HFFc6 (cell line): ENCODE results near the gene FLYWCH2. TPM values are rescaled to one million over a fixed set of nuclear protein-coding genes. Genes with fewer than 3 reads are reported as not detected.
A peak's percentile ranks its signal among the peaks of the same experiment; 100 is the strongest.

Source experiments
- DNase-seq: peaks from one replicate; pipeline ENCODE4 v3.0.0-alpha.2; 2018
- H3K27ac Mint-ChIP-seq: 2 replicates; pipeline ENCODE4 v1.8.0; 2020; ENCODE audit warnings: mild to moderate bottlenecking, mixed read lengths
- H3K27me3 Mint-ChIP-seq: 2 replicates; pipeline ENCODE4 v1.8.0; 2021; ENCODE audit warnings: mild to moderate bottlenecking, moderate library complexity, mixed read lengths; ENCODE audit not compliant: insufficient read depth
- H3K36me3 Mint-ChIP-seq: 2 replicates; pipeline ENCODE4 v1.8.0; 2021; ENCODE audit warnings: low read depth, mixed read lengths
- H3K4me1 Mint-ChIP-seq: 2 replicates; pipeline ENCODE4 v1.8.0; 2020; ENCODE audit warnings: low read depth, mixed read lengths
- H3K4me3 Mint-ChIP-seq: 2 replicates; pipeline ENCODE4 v1.8.0; 2020; ENCODE audit warnings: mild to moderate bottlenecking, moderate library complexity, mixed read lengths
- H3K9me3 Mint-ChIP-seq: 2 replicates; pipeline ENCODE4 v1.8.0; 2020; ENCODE audit warnings: mild to moderate bottlenecking, mixed read lengths
- CTCF ChIP-seq: fragments of 200-600 bp; sonication (generic); IDR thresholded peaks from 2 replicates; pipeline ENCODE4 v1.5.0; 2021; ENCODE audit warnings: antibody characterized with exemption, mild to moderate bottlenecking
- total RNA-seq, 6 experiments: library from RNA; stranded (reverse); fragmentation: NEBNext Ultra II Directional; extraction: Animal tissue kit (Norgen Biotek cat#: 25700); gene quantifications; 2 replicates in 1 of 6; 3 replicates in 5 of 6; pipeline ENCODE4 v1.2.3, GENCODE V29; 2021

FLYWCH2 gene
- total RNA-seq, 6 experiments from 2014 or later, result 24.5 to 29.3 (median 26.1) TPM

- DNase-seq, result no peak
- H3K27ac Mint-ChIP-seq, result peak overlapping the region; percentile 51
- peak overlapping the region; percentile 8 for H3K4me3 Mint-ChIP-seq
- 0 out of 2 replicates have a peak, but pooled peaks cover 4% of the 10 kb centered on the region for H3K36me3 Mint-ChIP-seq
- peaks cover 47% of the 10 kb centered on the region for H3K4me1 Mint-ChIP-seq
- H3K27me3 Mint-ChIP-seq, result no peaks in the 10 kb centered on the region
- no peaks in the 10 kb centered on the region for H3K9me3 Mint-ChIP-seq
- no peak for TF ChIP-seq CTCF
Measured at GRCh38 chr16:2910441-2910969, 27.5 kb downstream of the FLYWCH2 start.

GRCh38 chr16:2911638-2912329 lies 28.8 kb downstream of the FLYWCH2 start, which contains the start of gene FLYWCH1:
Gene FLYWCH1, plus strand, starts transcription at chr16:2911931. Its CDS starts 17,755 bp downstream, at chr16:2929686.
- Mint-ChIP-seq H3K27me3 (no peaks in the 10 kb centered on the region), H3K4me1 (peaks cover 46% of the 10 kb centered on the region), H3K4me3 (peak within 1 kb of the TSS; percentile 86), H3K36me3 (0 out of 2 replicates have a peak, but pooled peaks cover 4% of the 10 kb centered on the region), H3K27ac (peak within 1 kb of the TSS; percentile 93), H3K9me3 (no peaks in the 10 kb centered on the region)
- no peak for TF ChIP-seq CTCF
- peak; percentile 94 for DNase-seq

- H3K27me3 Mint-ChIP-seq, result no peaks in the 10 kb centered on the region
- no peak for TF ChIP-seq CTCF
- peaks cover 41% of the 10 kb centered on the region for H3K4me1 Mint-ChIP-seq
- H3K27ac Mint-ChIP-seq, result peak overlapping the region; percentile 93
- H3K4me3 Mint-ChIP-seq, result peak overlapping the region; percentile 86
- peak; percentile 57 for DNase-seq
- 0 out of 2 replicates have a peak, but pooled peaks cover 4% of the 10 kb centered on the region for H3K36me3 Mint-ChIP-seq
- no peaks in the 10 kb centered on the region for H3K9me3 Mint-ChIP-seq
Measured at GRCh38 chr16:2912330-2913199, 29.6 kb downstream of the FLYWCH2 start.

- H3K27ac Mint-ChIP-seq, result no peak overlapping the region
- DNase-seq, result no peak
- H3K36me3 Mint-ChIP-seq, result 0 out of 2 replicates have a peak, but pooled peaks cover 4% of the 10 kb centered on the region
- peak overlapping the region; percentile 86 for H3K4me3 Mint-ChIP-seq
- H3K4me1 Mint-ChIP-seq, result peaks cover 39% of the 10 kb centered on the region
- no peaks in the 10 kb centered on the region for H3K9me3 Mint-ChIP-seq
- H3K27me3 Mint-ChIP-seq, result no peaks in the 10 kb centered on the region
- TF ChIP-seq CTCF, result no peak
Measured at GRCh38 chr16:2913603-2914002, 30.6 kb downstream of the FLYWCH2 start.

GRCh38 chr16:2914233-2914632 lies 31.2 kb downstream of the FLYWCH2 start:
- no peaks in the 10 kb centered on the region for H3K27me3 Mint-ChIP-seq
- peak; percentile 24 for TF ChIP-seq CTCF
- H3K9me3 Mint-ChIP-seq, result no peaks in the 10 kb centered on the region
- peaks cover 39% of the 10 kb centered on the region for H3K4me1 Mint-ChIP-seq
- no peak overlapping the region for H3K4me3 Mint-ChIP-seq
- peak overlapping the region; percentile 29; the same call in 1 of the 2 replicates for H3K27ac Mint-ChIP-seq
- DNase-seq, result no peak
- 0 out of 2 replicates have a peak, but pooled peaks cover 4% of the 10 kb centered on the region for H3K36me3 Mint-ChIP-seq
